Nucleus accumbens (tissue), 56 donors: ENCODE measurements around the gene PIGQ.

Source experiments
- DNase-seq, 56 donors: peaks; one replicate each; lab custom pipeline; 2025; lab: John Stamatoyannopoulos, UW

Gene PIGQ

DNA sequence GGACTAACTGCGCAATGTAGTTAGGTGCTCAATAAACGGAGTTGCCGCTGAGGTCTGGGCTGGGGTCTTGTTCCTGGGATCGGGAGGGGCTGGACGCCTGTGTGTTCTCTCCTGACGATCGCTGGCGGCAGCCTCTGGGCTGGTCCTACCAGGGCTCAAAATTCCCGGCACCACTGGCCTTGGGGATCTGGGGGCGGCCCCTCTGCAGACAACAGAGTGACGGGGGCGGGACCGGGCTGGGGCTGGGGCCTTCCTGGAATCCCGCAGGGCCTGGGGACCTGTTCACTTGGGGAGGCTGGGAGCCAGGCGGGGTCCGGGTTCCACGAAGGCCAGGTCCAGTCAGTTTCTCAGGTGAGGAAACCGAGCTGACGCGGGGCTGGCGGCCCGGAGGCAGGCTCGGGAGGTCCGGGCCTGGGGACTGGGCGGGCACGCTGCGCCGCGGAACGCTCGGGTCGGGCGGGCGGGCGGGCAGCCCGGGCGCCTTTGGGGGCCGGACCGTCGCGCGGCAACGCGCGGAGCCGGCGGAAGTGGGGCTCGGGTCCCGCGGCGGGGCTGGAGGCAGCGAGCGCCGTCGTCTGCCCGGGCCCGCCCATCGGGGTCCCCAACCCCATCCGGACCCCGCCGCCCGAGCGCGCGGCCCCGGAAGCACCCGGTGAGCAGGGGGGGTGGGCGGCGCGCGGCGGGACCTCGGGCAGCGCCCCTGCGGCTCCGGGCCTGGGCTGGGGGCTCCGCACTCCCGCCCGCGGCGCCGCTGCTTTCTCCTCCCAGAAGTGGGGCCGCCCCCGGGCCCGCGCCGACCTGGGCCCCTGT is at the start of gene PIGQ:
Gene PIGQ, plus strand, starts transcription at position 524 of the 810 bp plus-strand sequence. CDS start 4,107 bp downstream, outside the sequence.
- peak in 48 of 56 donors; percentile 8 to 82 (median 48) for DNase-seq

DNA sequence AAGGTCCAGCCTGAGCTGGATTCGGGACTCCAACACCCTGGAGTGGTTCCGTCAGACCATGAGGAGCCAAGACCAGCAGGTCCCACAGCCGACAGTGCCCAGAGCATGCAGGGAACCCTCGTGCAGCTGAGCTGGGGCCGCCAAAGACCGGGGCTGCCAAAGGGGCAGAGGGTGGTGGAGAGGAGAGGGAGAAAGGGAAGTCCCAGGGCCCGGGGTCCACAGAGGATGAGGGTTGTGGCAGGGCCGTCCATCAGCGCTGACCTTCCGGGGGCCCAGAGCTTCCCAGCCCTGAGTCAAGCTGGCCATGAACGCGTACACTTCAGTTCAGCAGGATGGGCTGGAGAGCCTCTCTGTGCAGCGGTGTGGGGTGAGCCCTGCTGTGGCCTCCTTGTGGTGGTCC is 48.9 kb upstream of the PIGQ start:
- DNase-seq, result no peak

DNA sequence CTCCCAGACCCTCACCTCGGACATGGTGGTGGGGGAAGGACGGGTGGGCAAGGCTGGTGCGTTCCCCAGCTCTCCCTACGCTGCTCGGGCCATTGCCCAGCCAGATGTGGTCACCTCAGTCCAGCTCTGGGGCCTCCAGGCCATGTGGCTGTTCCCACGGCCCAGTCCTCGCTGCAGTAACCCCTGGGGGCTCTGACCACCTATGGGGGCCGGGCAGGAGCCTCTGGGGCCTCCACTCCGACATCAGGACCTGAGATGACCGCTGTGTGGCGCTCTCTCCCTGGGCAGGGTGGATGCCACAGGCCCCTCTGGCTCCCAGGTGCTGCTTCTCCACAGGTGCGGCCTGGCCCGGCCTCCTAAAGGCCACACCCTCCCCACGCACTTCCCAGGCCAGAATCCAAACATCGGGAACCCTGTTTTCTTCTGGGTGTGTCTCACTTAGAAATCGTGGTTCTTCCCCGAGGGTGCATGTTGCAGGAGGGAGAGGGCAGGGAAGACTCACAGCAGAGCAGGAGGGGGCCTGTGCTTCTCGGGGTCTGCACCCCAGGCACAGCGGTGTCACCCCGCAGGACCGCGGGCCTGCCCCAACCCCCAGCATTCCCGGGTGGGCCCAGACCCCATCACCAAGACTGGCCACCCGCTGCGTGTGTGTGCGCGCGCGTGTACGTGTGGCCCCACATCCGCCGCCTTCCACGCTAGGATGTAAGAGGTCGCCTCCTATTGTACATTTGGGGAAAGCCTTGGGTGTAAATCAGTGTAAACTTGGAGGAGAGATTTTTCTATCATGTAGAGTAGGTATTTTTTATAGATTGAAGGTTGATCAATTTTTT is 48.2 kb upstream of the PIGQ start:
- no peak for DNase-seq

GRCh38 chr16:522320-523096 is 47.3 kb upstream of the PIGQ start:
- no peak for DNase-seq

- DNase-seq, result no peak
These were observed 46.5 kb upstream of the PIGQ start for GRCh38 chr16:523097-523741.

GRCh38 chr16:524274-525040 is 45.3 kb upstream of the PIGQ start:
- DNase-seq, result no peak

GRCh38 chr16:525123-525519 is 44.6 kb upstream of the PIGQ start:
- peak in 1 of 56 donors; percentile 45 for DNase-seq

- peak in 29 of 56 donors; percentile 11 to 81 (median 41) for DNase-seq
These were observed 44.1 kb upstream of the PIGQ start for GRCh38 chr16:525520-526180.

- DNase-seq, result peak in 13 of 56 donors; percentile 36 to 62 (median 55)
These were observed 43.4 kb upstream of the PIGQ start for GRCh38 chr16:526181-527014.

DNA sequence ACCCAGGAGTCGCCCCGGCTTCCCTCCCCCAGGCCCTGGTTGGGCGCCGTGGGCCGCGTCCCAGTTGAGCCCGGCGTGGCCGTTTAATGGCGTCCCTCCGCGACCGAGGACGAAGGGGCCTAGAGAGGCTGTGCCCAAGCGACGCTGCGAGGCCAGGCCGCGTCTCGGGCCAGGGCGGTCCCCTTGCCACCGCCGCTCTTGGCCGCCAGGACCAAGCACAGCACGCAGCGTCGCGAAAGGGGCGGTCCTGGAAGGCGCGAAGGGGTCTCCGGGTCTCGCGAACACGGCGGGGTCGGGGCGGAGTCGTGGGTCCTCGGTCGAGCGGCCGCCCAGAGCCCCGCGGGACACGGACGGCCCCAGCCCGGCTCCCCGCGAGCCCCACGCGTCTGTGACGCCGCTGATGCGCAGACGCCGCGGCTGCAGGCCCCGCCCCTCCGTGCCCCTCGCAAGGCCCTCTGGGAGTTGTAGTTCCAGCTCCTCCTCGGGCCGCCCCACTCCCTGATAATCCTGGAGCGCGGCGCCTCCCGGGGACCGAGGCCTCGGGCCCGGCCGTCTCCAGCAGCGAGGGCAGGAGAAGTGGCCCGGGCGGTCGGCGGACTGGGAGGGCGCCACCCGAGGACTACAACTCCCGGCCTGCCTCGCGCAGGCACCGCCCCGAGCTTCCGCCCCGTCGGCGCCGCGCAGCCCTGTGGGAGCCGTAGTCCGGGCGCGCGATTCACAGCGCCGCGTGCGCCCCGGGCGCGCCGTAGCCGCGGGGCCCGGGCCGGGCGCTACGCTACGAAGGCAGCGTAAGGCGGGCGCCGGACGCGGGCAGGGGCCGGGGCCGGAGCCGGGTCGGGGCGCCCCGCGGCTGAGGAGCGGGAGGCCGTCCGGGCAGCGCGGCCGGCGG is 42.5 kb upstream of the PIGQ start, which contains the start of gene CAPN15:
Gene CAPN15, plus strand, starts transcription at position 698 of the 889 bp plus-strand sequence. CDS start 19,127 bp downstream, outside the sequence.
- DNase-seq, result peak in 54 of 56 donors; percentile 40 to 95 (median 84)

- DNase-seq, result peak in 1 of 56 donors; percentile 8
These were observed 41.4 kb upstream of the PIGQ start for GRCh38 chr16:528111-529011.

DNA sequence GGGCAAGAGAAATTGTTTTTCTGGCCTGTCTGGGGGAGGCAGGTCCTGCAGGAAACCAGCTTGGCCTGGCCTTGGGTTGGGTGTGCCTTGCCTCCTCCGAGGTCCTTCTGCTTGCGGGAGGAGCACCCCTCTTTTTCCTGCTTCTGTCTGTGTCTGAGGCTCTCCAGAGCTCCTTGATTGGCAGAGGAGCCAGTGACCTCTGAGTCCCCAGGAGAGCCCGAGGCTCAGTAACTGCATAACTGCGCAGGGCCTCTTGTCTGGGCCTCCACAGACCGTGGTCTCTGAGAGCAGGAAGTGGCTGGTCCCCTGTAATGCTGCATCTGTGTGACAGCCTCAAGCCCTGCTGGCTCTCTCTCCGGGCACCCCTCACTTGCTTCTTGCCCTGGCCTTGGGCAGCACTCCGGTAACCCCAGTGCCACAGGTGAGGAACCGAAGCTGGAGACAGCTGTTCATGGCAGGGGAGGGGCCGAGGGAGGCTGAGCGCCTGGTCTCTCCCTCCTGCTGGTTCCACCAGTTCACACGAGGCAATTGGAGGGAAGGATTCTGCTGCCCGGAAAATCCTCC is 40.7 kb upstream of the PIGQ start:
- no peak for DNase-seq

GRCh38 chr16:530111-530817 is 39.5 kb upstream of the PIGQ start:
- no peak for DNase-seq

DNA sequence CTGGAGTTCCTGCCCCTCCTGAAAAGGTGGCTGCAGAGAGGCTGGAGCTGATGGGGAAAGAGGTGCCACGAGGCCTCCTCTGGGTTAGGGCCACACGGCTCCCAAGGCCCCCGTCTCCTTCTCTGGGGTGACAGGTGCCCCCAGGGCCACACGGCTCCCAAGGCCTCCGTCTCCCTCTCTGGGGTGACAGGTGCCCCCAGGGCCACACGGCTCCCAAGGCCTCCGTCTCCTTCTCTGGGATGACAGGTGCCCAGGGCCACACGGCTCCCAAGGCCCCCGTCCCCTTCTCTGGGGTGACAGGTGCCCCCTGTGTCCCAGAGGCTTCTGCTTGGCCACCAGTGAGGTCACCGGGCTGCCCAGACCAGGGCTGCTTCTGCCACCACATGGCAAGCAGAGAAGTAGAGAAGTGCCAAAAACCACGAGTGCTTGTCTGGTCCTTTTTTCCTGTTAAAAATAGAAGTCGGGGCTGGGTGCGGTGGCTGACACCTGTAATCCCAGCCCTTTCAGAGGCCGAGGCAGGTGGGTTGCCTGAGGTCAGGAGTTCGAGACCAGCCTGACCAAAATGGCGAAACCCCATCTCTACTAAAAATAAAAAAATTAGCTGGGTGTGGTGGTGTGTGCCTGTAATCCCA is 38.2 kb upstream of the PIGQ start:
- no peak for DNase-seq
